Endothelial cell of umbilical vein (primary cell): ENCODE measurements around the gene OR2H1. TPM values are rescaled to one million over a fixed set of nuclear protein-coding genes. Genes with fewer than 3 reads are reported as not detected.

Experiments used
- BruUV-seq: library from RNA; stranded (reverse); fragments of 400-500 nt; replicated peaks from 2 replicates; lab custom pipeline; 2021; lab: Mats Ljungman, UMichigan
- CTCF ChIA-PET: fragments of 300-600, 350-600 bp; sonication (Branson Sonifier 250); formaldehyde crosslinking; loops from one replicate; lab custom pipeline; 2021; ENCODE audit warnings: antibody characterized with exemption, inconsistent platforms; lab: Charles Lee
- POLR2A ChIA-PET: fragments of 300-600, 350-600 bp; sonication (Branson Sonifier 250); formaldehyde crosslinking; loops from one replicate; lab custom pipeline; 2021; ENCODE audit warnings: antibody characterized with exemption, inconsistent platforms; lab: Charles Lee
- DNase-seq: peaks from one replicate; pipeline ENCODE4 v3.0.0-alpha.2; 2011; ENCODE audit warnings: low read depth, low spot score
- FAIRE-seq: peaks from 2 replicates; lab custom pipeline; 2011; peaks lifted over from hg19 to GRCh38; lab: Jason Lieb, UNC
- H2AFZ ChIP-seq: 2 replicates; pipeline ENCODE4 v1.6.0; 2012; ENCODE audit warnings: low read depth, low read length, control low read depth, inconsistent platforms
- H3K27ac ChIP-seq: 2 replicates; pipeline ENCODE4 v1.5.1; 2011; ENCODE audit warnings: low read depth, mild to moderate bottlenecking, control low read depth, low read length, moderate library complexity; ENCODE audit not compliant: insufficient read depth
- H3K27me3 ChIP-seq, 2 experiments: 2 replicates each; pipeline versions ENCODE4 v1.6.0 to v1.6.1; 2011; ENCODE audit warnings: low read length in 2 of 2, mixed read lengths in 1 of 2; ENCODE audit not compliant: control insufficient read depth in 2 of 2, insufficient read depth in 2 of 2
- H3K36me3 ChIP-seq, 2 experiments: 2 replicates in 1 of 2; 3 replicates in 1 of 2; pipeline ENCODE4 v1.5.1; 2011; ENCODE audit warnings: low read length in 2 of 2, mild to moderate bottlenecking in 1 of 2, moderate library complexity in 1 of 2; ENCODE audit not compliant: control insufficient read depth in 2 of 2, insufficient read depth in 2 of 2; ENCODE audit errors: extremely low read depth in 1 of 2
- H3K4me1 ChIP-seq: 3 replicates; pipeline ENCODE4 v1.5.1; 2011; ENCODE audit warnings: mild to moderate bottlenecking, low read length; ENCODE audit not compliant: control insufficient read depth, insufficient read depth; ENCODE audit errors: extremely low read depth
- H3K4me2 ChIP-seq: 2 replicates; pipeline ENCODE4 v1.6.1; 2011; ENCODE audit warnings: low read length, control low read depth, mixed read lengths; ENCODE audit not compliant: insufficient read depth
- H3K4me3 ChIP-seq, 3 experiments: fragments of 200-600 bp in 1 of 3; sonication (generic), shearing (Covaris generic) in 1 of 3; replicated peaks in 1 of 3; 2 replicates each; pipeline ENCODE4 v1.5.1; 2011 to 2016; ENCODE audit warnings: control low read depth in 3 of 3, low read length in 3 of 3, mild to moderate bottlenecking in 2 of 3, inconsistent platforms in 1 of 3, low read depth in 1 of 3, moderate library complexity in 1 of 3; ENCODE audit not compliant: insufficient read depth in 1 of 3
- H3K79me2 ChIP-seq: 2 replicates; pipeline ENCODE4 v1.6.0; 2012; ENCODE audit warnings: low read length, inconsistent platforms; ENCODE audit not compliant: control insufficient read depth, insufficient read depth
- H3K9ac ChIP-seq: replicated peaks from 2 replicates; pipeline ENCODE3; 2011; ENCODE audit warnings: low read length, control low read depth; ENCODE audit not compliant: insufficient read depth; ENCODE audit errors: extremely low read depth
- H3K9me1 ChIP-seq: replicated peaks from 3 replicates; pipeline ENCODE4 v1.6.0; 2011; ENCODE audit warnings: mild to moderate bottlenecking, low read length; ENCODE audit not compliant: control insufficient read depth, insufficient read depth; ENCODE audit errors: extremely low read depth
- H3K9me3 ChIP-seq: replicated peaks from 2 replicates; pipeline ENCODE4 v1.5.1; 2012; ENCODE audit warnings: low read length, inconsistent platforms; ENCODE audit not compliant: control insufficient read depth, insufficient read depth
- H4K20me1 ChIP-seq: replicated peaks from 2 replicates; pipeline ENCODE3; 2011; ENCODE audit warnings: mild to moderate bottlenecking, low read length; ENCODE audit not compliant: control insufficient read depth, insufficient read depth; ENCODE audit errors: extremely low read depth
- CTCF ChIP-seq, 2 donors: IDR thresholded peaks; 1 replicate in 1 of 2; 2 replicates in 1 of 2; pipeline ENCODE4 v1.5.1; 2011; ENCODE audit warnings: low read length in 2 of 2, mild to moderate bottlenecking in 2 of 2, moderate library complexity in 2 of 2, control low read depth in 1 of 2, inconsistent platforms in 1 of 2, low read depth in 1 of 2; ENCODE audit not compliant: insufficient read depth in 1 of 2; ENCODE audit errors: extremely low read depth in 1 of 2
- EZH2 ChIP-seq: IDR thresholded peaks from 2 replicates; pipeline ENCODE4 v1.6.1; 2012; ENCODE audit warnings: borderline replicate concordance, low read depth, mild to moderate bottlenecking, moderate library complexity, low read length, inconsistent platforms; ENCODE audit not compliant: severe bottlenecking
- FOS ChIP-seq: IDR thresholded peaks from 2 replicates; pipeline ENCODE4 v1.6.1; 2011; ENCODE audit warnings: mild to moderate bottlenecking, low read length, moderate library complexity, borderline replicate concordance; ENCODE audit not compliant: insufficient read depth
- GATA2 ChIP-seq: IDR thresholded peaks from 2 replicates; pipeline ENCODE4 v1.7.0; 2011; ENCODE audit warnings: low read depth, mild to moderate bottlenecking, moderate library complexity, mixed read lengths, low read length; ENCODE audit not compliant: insufficient read length, insufficient read depth
- JUN ChIP-seq: IDR thresholded peaks from 2 replicates; pipeline ENCODE4 v1.6.1; 2011; ENCODE audit warnings: borderline replicate concordance, low read depth; ENCODE audit not compliant: insufficient read length, insufficient read depth
- MAX ChIP-seq: IDR thresholded peaks from 2 replicates; pipeline ENCODE4 v1.6.1; 2011; ENCODE audit not compliant: insufficient read depth, insufficient read length
- MYC ChIP-seq: IDR thresholded peaks from one replicate; pipeline ENCODE4 v1.6.1; 2011; ENCODE audit warnings: mild to moderate bottlenecking, low read depth, low read length
- POLR2A ChIP-seq: IDR thresholded peaks from 2 replicates; pipeline ENCODE4 v1.6.1; 2012; ENCODE audit warnings: low read depth, mild to moderate bottlenecking, control low read depth, low read length
- POLR2AphosphoS5 ChIP-seq: IDR thresholded peaks from 2 replicates; pipeline ENCODE4 v1.6.1; 2012; ENCODE audit warnings: low read depth, mild to moderate bottlenecking, control low read depth, low read length, moderate library complexity; ENCODE audit not compliant: insufficient read depth
- dilution Hi-C: fragments of 300-500 bp; cut with MboI; formaldehyde crosslinking; loops from one replicate; pipeline ENCODE4 v1.15.0; 2019; ENCODE audit warnings: low sequenced_read_pairs; ENCODE audit not compliant: extremely low pct_ligation_motif_present
- intact Hi-C: fragments of 100-400 bp; cut with micrococcal nuclease; formaldehyde crosslinking; loops from one replicate; pipeline ENCODE4 v1.10.0; 2022
- polyA plus RNA-seq, 4 experiments: library from polyadenylated mRNA; depleted of rRNA in 3 of 4; stranded (reverse) in 3 of 4; unstranded in 1 of 4; fragments of >200 nt; gene quantifications; 2 replicates each; pipeline versions ENCODE4 v1.2.1 to v1.2.3, GENCODE V29; 2011 to 2012; ENCODE audit warnings: missing spikeins in 1 of 4
- total RNA-seq: library from RNA; stranded (reverse); gene quantifications from 2 replicates; pipeline ENCODE4 v1.2.3, GENCODE V29; 2021

OR2H1 gene
- total and polyA plus RNA-seq, 2 donors (not counting 3 experiments of a cell fraction or from before 2014, with no cell fraction given) = not detected

- Histone ChIP-seq H3K27ac (no peak overlapping the region), H3K4me3 (no peak overlapping the region), H3K4me2 (no peak overlapping the region), H3K9me1 (no peaks in the 10 kb centered on the region), H2AFZ (no peak overlapping the region), H3K79me2 (no peaks in the 10 kb centered on the region), H4K20me1 (no peaks in the 10 kb centered on the region), H3K27me3 (no peaks in the 10 kb centered on the region), H3K9me3 (no peaks in the 10 kb centered on the region), H3K36me3 (no peaks in the 10 kb centered on the region), H3K9ac (no peak overlapping the region), H3K4me1 (no peaks in the 10 kb centered on the region)
- no peak for FAIRE-seq
- ChIA-PET POLR2A (no interaction called here), CTCF (no interaction called here)
- dilution Hi-C loops (no loop called here), intact Hi-C loops (no loop called here)
- BruUV-seq = no TSS peak
- TF ChIP-seq GATA2 = no peak
- no peak for TF ChIP-seq POLR2AphosphoS5
- no peak for TF ChIP-seq CTCF (IDR thresholded peaks at IDR 0.05; ENCODE audit: extremely low read depth in 1 of 2, insufficient read depth in 1 of 2, low read depth in 1 of 2, low read length in 2 of 2)
- TF ChIP-seq POLR2A = no peak
- no peak for TF ChIP-seq FOS
- no peak for TF ChIP-seq EZH2
- no peak for TF ChIP-seq JUN
- no peak for TF ChIP-seq MAX
- TF ChIP-seq MYC = no peak
- DNase-seq = no peak
These were observed 38.6 kb downstream of the OR2H1 start for GRCh38 chr6:29495571-29495970.
